IMR-90 (cell line): ENCODE data around the gene DAD1. TPM values are rescaled to one million over a fixed set of nuclear protein-coding genes. Genes with fewer than 3 reads are reported as not detected.

Experiments
- ATAC-seq: fragments of 200-7000 bp; cut with Tn5 transposase; 2 replicates; pipeline ENCODE4 v1.9.1; 2020; ENCODE audit warnings: low read depth, mild to moderate bottlenecking, moderate library complexity
- BruUV-seq: library from RNA; stranded (reverse); fragments of 400-500 nt; replicated peaks from 2 replicates; lab custom pipeline; 2021; lab: Mats Ljungman, UMichigan
- CTCF ChIA-PET: fragments of 300-600 bp; formaldehyde crosslinking; extraction: SDS; loops from one replicate; lab custom pipeline; 2021; ENCODE audit warnings: antibody characterized with exemption; lab: Yijun Ruan, JAX
- POLR2A ChIA-PET: fragments of 300-600 bp; sonication (Branson Sonifier 250); formaldehyde crosslinking; loops from one replicate; lab custom pipeline; 2022; ENCODE audit warnings: antibody characterized with exemption; ENCODE audit not compliant: unreplicated experiment; lab: Charles Lee
- DNase-seq: peaks from one replicate; pipeline ENCODE4 v3.0.0; 2013
- H2AFZ ChIP-seq: replicated peaks from 2 replicates; pipeline ENCODE3; 2013; ENCODE audit warnings: low read length, mild to moderate bottlenecking; ENCODE audit not compliant: poor library complexity
- H2AK5ac ChIP-seq: 2 replicates; pipeline ENCODE4 v1.6.1; 2013; ENCODE audit warnings: low read depth, low read length, inconsistent platforms
- H2AK9ac ChIP-seq: replicated peaks from 2 replicates; pipeline ENCODE3; 2013; ENCODE audit warnings: mild to moderate bottlenecking, low read depth, low read length, moderate library complexity; ENCODE audit not compliant: poor library complexity
- H2BK120ac ChIP-seq: 2 replicates; pipeline ENCODE4 v1.6.1; 2013; ENCODE audit warnings: low read depth, low read length, inconsistent platforms
- H2BK15ac ChIP-seq: 3 replicates; pipeline ENCODE4 v1.6.1; 2013; ENCODE audit warnings: low read depth, low read length, inconsistent platforms
- H2BK20ac ChIP-seq: 2 replicates; pipeline ENCODE4 v1.6.1; 2013; ENCODE audit warnings: low read depth, mild to moderate bottlenecking, inconsistent platforms, low read length, moderate library complexity
- H2BK5ac ChIP-seq: 2 replicates; pipeline ENCODE4 v1.6.1; 2013; ENCODE audit warnings: mild to moderate bottlenecking, low read depth, low read length, inconsistent platforms; ENCODE audit not compliant: poor library complexity, severe bottlenecking
- H3K14ac ChIP-seq: replicated peaks from 2 replicates; pipeline ENCODE4 v1.6.1; 2013; ENCODE audit warnings: low read depth, low read length, inconsistent platforms
- H3K18ac ChIP-seq: 2 replicates; pipeline ENCODE4 v1.6.1; 2013; ENCODE audit warnings: low read depth, low read length, control low read depth
- H3K23ac ChIP-seq: 2 replicates; pipeline ENCODE4 v1.6.1; 2013; ENCODE audit warnings: low read depth, low read length, inconsistent platforms
- H3K27ac ChIP-seq: 2 replicates; pipeline ENCODE4 v1.5.1; 2013; ENCODE audit warnings: mild to moderate bottlenecking, control low read depth, low read length; ENCODE audit not compliant: insufficient read depth
- H3K27me3 ChIP-seq: 2 replicates; pipeline ENCODE4 v1.6.1; 2013; ENCODE audit warnings: low read length; ENCODE audit not compliant: control insufficient read depth, insufficient read depth
- H3K36me3 ChIP-seq: 2 replicates; pipeline ENCODE4 v1.6.1; 2013; ENCODE audit warnings: low read length, mixed read lengths; ENCODE audit not compliant: control insufficient read depth, insufficient read depth
- H3K4ac ChIP-seq: 2 replicates; pipeline ENCODE4 v1.6.1; 2013; ENCODE audit warnings: low read depth, low read length, inconsistent platforms
- H3K4me1 ChIP-seq: 2 replicates; pipeline ENCODE4 v1.6.1; 2013; ENCODE audit warnings: low read length, mixed read lengths; ENCODE audit not compliant: control insufficient read depth, insufficient read depth
- H3K4me2 ChIP-seq: 2 replicates; pipeline ENCODE4 v1.6.1; 2013; ENCODE audit warnings: low read depth, mild to moderate bottlenecking, control low read depth, low read length, moderate library complexity
- H3K4me3 ChIP-seq: 2 replicates; pipeline ENCODE4 v1.5.1; 2013; ENCODE audit warnings: low read depth, mild to moderate bottlenecking, control low read depth, low read length, moderate library complexity; ENCODE audit not compliant: insufficient read depth
- H3K56ac ChIP-seq: 2 replicates; pipeline ENCODE4 v1.6.1; 2013; ENCODE audit warnings: low read length, inconsistent platforms; ENCODE audit not compliant: insufficient read depth; ENCODE audit errors: extremely low read depth
- H3K79me1 ChIP-seq, 2 experiments: 2 replicates each; pipeline ENCODE4 v1.6.1; 2013; ENCODE audit warnings: low read length in 2 of 2, inconsistent platforms in 1 of 2, low read depth in 1 of 2
- H3K9ac ChIP-seq: 2 replicates; pipeline ENCODE4 v1.6.1; 2013; ENCODE audit warnings: low read depth, low read length, control low read depth
- H3K9me1 ChIP-seq: 2 replicates; pipeline ENCODE4 v1.6.1; 2013; ENCODE audit warnings: low read length, inconsistent platforms; ENCODE audit not compliant: insufficient read depth
- H3K9me3 ChIP-seq: 2 replicates; pipeline ENCODE4 v1.6.1; 2013; ENCODE audit warnings: low read length; ENCODE audit not compliant: control insufficient read depth, insufficient read depth
- H4K20me1 ChIP-seq: 2 replicates; pipeline ENCODE4 v1.6.1; 2013; ENCODE audit warnings: low read length, inconsistent platforms; ENCODE audit not compliant: insufficient read depth
- H4K5ac ChIP-seq: 2 replicates; pipeline ENCODE4 v1.6.1; 2013; ENCODE audit warnings: mild to moderate bottlenecking, low read depth, low read length, control low read depth
- H4K8ac ChIP-seq, 2 experiments: 2 replicates each; pipeline ENCODE4 v1.6.1; 2013; ENCODE audit warnings: low read depth in 2 of 2, low read length in 2 of 2, control low read depth in 1 of 2, inconsistent platforms in 1 of 2
- H4K91ac ChIP-seq: 2 replicates; pipeline ENCODE4 v1.6.1; 2013; ENCODE audit warnings: low read depth, low read length, inconsistent platforms; ENCODE audit not compliant: insufficient read depth
- BHLHE40 ChIP-seq: fragments of 150-350 bp; IDR thresholded peaks from 2 replicates; pipeline ENCODE4 v1.6.1; 2016; ENCODE audit warnings: mild to moderate bottlenecking, low read depth, low read length
- CHD1 ChIP-seq: IDR thresholded peaks from 2 replicates; pipeline ENCODE4 v1.6.1; 2012; ENCODE audit warnings: low read depth, low read length, improper control_type of control experiment
- ELK1 ChIP-seq: fragments of 150-350 bp; IDR thresholded peaks from 2 replicates; pipeline ENCODE4 v1.6.1; 2016; ENCODE audit warnings: low read depth, mild to moderate bottlenecking, low read length, moderate library complexity, borderline replicate concordance
- MXI1 ChIP-seq: IDR thresholded peaks from 2 replicates; pipeline ENCODE4 v1.6.1; 2012; ENCODE audit warnings: low read depth, mild to moderate bottlenecking, low read length, moderate library complexity, borderline replicate concordance
- POLR2A ChIP-seq: IDR thresholded peaks from 2 replicates; pipeline ENCODE4 v1.6.1; 2012; ENCODE audit warnings: mild to moderate bottlenecking, low read depth, low read length
- RAD21 ChIP-seq: IDR thresholded peaks from 2 replicates; pipeline ENCODE4 v1.6.1; 2012; ENCODE audit warnings: low read length, improper control_type of control experiment
- RCOR1 ChIP-seq: IDR thresholded peaks from 2 replicates; pipeline ENCODE4 v1.6.1; 2012; ENCODE audit warnings: mild to moderate bottlenecking, low read length, improper control_type of control experiment; ENCODE audit not compliant: insufficient replicate concordance
- RFX5 ChIP-seq: IDR thresholded peaks from 2 replicates; pipeline ENCODE4 v1.8.0; 2012; ENCODE audit warnings: low read depth, mild to moderate bottlenecking, low read length, moderate library complexity
- USF2 ChIP-seq: fragments of 150-350 bp; IDR thresholded peaks from 2 replicates; pipeline ENCODE4 v1.6.1; 2017; ENCODE audit warnings: mild to moderate bottlenecking, antibody characterized with exemption, low read length, low read depth
- WGBS, 2 experiments: methylation state at CpG; one replicate each; pipeline versions ENCODE4 v1.1.5 to v1.1.7; 2013; ENCODE audit warnings: missing lambda C conversion rate in 2 of 2; ENCODE audit not compliant: insufficient read length in 1 of 2; ENCODE audit errors: extremely low coverage in 2 of 2; 5-methylcytosine and 5-hydroxymethylcytosine counted together
- dilution Hi-C: fragments of 300-500 bp; cut with HindIII; formaldehyde crosslinking; loops from one replicate; pipeline ENCODE4 v1.14.3; 2018; ENCODE audit warnings: low sequenced_read_pairs; ENCODE audit not compliant: unreplicated experiment
- in situ Hi-C: fragments of 300-500 bp; cut with MboI; formaldehyde crosslinking; loops from 3 replicates; pipeline ENCODE4 v1.14.3; 2019; ENCODE audit warnings: low sequenced_read_pairs, inconsistent platforms, mixed read lengths
- intact Hi-C: fragments of 100-400 bp; cut with micrococcal nuclease; formaldehyde crosslinking; loops from 2 replicates; pipeline ENCODE4 v1.10.0; 2022
- polyA plus RNA-seq, 3 experiments: library from polyadenylated mRNA; depleted of rRNA; stranded (reverse); fragments of >200 nt; gene quantifications; 2 replicates each; pipeline ENCODE4 v1.2.3, GENCODE V29; 2012; ENCODE audit warnings: low replicate concordance in 1 of 3
- total RNA-seq: library from RNA; depleted of rRNA; stranded (reverse); fragments of >200 nt; gene quantifications from 2 replicates; pipeline ENCODE4 v1.2.3, GENCODE V29; 2012

DAD1 gene
- total and polyA plus RNA-seq, 2 of the 4 experiments (the other 2 are of a cell fraction) = 396 to 496 TPM

GRCh38 chr14:22597265-22597664, 8.2 kb upstream of the DAD1 start:
- DNase-seq (no peak), ATAC-seq (no peak)
- Histone ChIP-seq H3K79me1 (peaks cover 13 to 31% of the 10 kb centered on the region in 2 experiments), H3K14ac (no peak overlapping the region), H3K9me3 (no peaks in the 10 kb centered on the region), H4K91ac (no peak overlapping the region), H3K27ac (no peak overlapping the region), H4K5ac (0 out of 2 replicates have a peak overlapping the region, but pooled peaks have one; percentile 16), H2AK5ac (peak overlapping the region; percentile 55; the same call in 1 of the 2 replicates), H3K18ac (no peak overlapping the region), H2BK120ac (no peak overlapping the region), H3K36me3 (peaks cover 11% of the 10 kb centered on the region), H3K56ac (no peak overlapping the region), H3K4ac (no peak overlapping the region; the same call in 1 of the 2 replicates), H3K4me1 (peaks cover 7% of the 10 kb centered on the region), H3K9me1 (peaks cover 17% of the 10 kb centered on the region), H3K27me3 (no peaks in the 10 kb centered on the region; the same call in 1 of the 2 replicates), H3K23ac (no peak overlapping the region), H2AFZ (no peak overlapping the region), H3K9ac (no peak overlapping the region), H2BK15ac (no peak overlapping the region), H3K4me2 (no peak overlapping the region), H2BK20ac (no peak overlapping the region; the same call in 1 of the 2 replicates), H2AK9ac (peak overlapping the region; percentile 25), H4K20me1 (no peaks in the 10 kb centered on the region; the same call in 1 of the 2 replicates), H3K4me3 (no peak overlapping the region), H4K8ac (no peak overlapping the region; a peak in 1 of 4 replicates), H2BK5ac (no peak overlapping the region)
- TF ChIP-seq BHLHE40 = no peak
- no peak for TF ChIP-seq CHD1
- TF ChIP-seq MXI1 = no peak
- TF ChIP-seq RCOR1 = no peak
- no peak for TF ChIP-seq POLR2A
- TF ChIP-seq RFX5 = no peak
- TF ChIP-seq ELK1 = no peak
- no peak for TF ChIP-seq RAD21
- no peak for TF ChIP-seq USF2
- ChIA-PET CTCF (interaction anchor here (2.2 kb wide), 1 partner anchor 7 kb away, joined by 14 read pairs; the partner anchor contains the start of gene DAD1), POLR2A (no interaction called here)
- intact Hi-C loops = no loop called here
- WGBS, 2 experiments = 89% methylated on average over 4 of the region's 6 CpGs; no CpG with 5 or more reads in 1 of the 2 experiments
- dilution Hi-C loops = no loop called here
- no TSS peak for BruUV-seq
- in situ Hi-C loops = no loop called here
